Endodermal cell (in vitro differentiated cells): ENCODE measurements around the gene LPIN1. TPM values are rescaled to one million over a fixed set of nuclear protein-coding genes. Genes with fewer than 3 reads are reported as not detected.

Source experiments
- DNase-seq: peaks from one replicate; pipeline ENCODE4 v3.0.0-alpha.2; 2017
- H3K27ac ChIP-seq: 2 replicates; pipeline ENCODE4 v1.5.1; 2013; ENCODE audit warnings: mild to moderate bottlenecking, low read depth, low read length, moderate library complexity
- H3K27me3 ChIP-seq: 2 replicates; pipeline ENCODE4 v1.6.1; 2013; ENCODE audit warnings: mild to moderate bottlenecking, low read length, moderate library complexity; ENCODE audit not compliant: insufficient read depth, control insufficient read depth, poor library complexity, severe bottlenecking
- H3K36me3 ChIP-seq: 2 replicates; pipeline ENCODE4 v1.7.0; 2013; ENCODE audit warnings: mild to moderate bottlenecking, low read length, moderate library complexity; ENCODE audit not compliant: control insufficient read depth, insufficient read depth
- H3K4me1 ChIP-seq: one replicate; pipeline ENCODE4 v1.7.0; 2013; ENCODE audit warnings: low read length; ENCODE audit not compliant: control insufficient read depth, insufficient read depth
- H3K4me3 ChIP-seq: 2 replicates; pipeline ENCODE4 v1.5.1; 2013; ENCODE audit warnings: mild to moderate bottlenecking, low read length, moderate library complexity
- H3K9ac ChIP-seq: 2 replicates; pipeline ENCODE4 v1.6.1; 2013; ENCODE audit warnings: mild to moderate bottlenecking, low read length, moderate library complexity; ENCODE audit not compliant: poor library complexity, severe bottlenecking; ENCODE audit errors: extremely low read depth
- H3K9me3 ChIP-seq: 2 replicates; pipeline ENCODE4 v1.6.1; 2013; ENCODE audit warnings: mild to moderate bottlenecking, low read length, moderate library complexity; ENCODE audit not compliant: control insufficient read depth
- H3K27ac Mint-ChIP-seq: 2 replicates; pipeline ENCODE4 v1.8.0; 2020; ENCODE audit warnings: mixed read lengths
- H3K27me3 Mint-ChIP-seq: 2 replicates; pipeline ENCODE4 v1.8.0; 2021; ENCODE audit warnings: mild to moderate bottlenecking, mixed read lengths; ENCODE audit not compliant: insufficient read depth
- H3K36me3 Mint-ChIP-seq: 2 replicates; pipeline ENCODE4 v1.8.0; 2020; ENCODE audit warnings: low read depth, mixed read lengths
- H3K4me1 Mint-ChIP-seq: 2 replicates; pipeline ENCODE4 v1.8.0; 2020; ENCODE audit warnings: mixed read lengths
- H3K4me3 Mint-ChIP-seq: 2 replicates; pipeline ENCODE4 v1.8.0; 2020; ENCODE audit warnings: mild to moderate bottlenecking, moderate library complexity, mixed read lengths
- H3K9me3 Mint-ChIP-seq: 2 replicates; pipeline ENCODE4 v1.8.0; 2020; ENCODE audit warnings: mild to moderate bottlenecking, mixed read lengths
- CTCF ChIP-seq: fragments of 200-600 bp; sonication (generic); conservative IDR thresholded peaks from 2 replicates; pipeline ENCODE4 v1.5.0; 2021; ENCODE audit warnings: antibody characterized with exemption, mild to moderate bottlenecking
- WGBS, 2 experiments: methylation state at CpG; one replicate each; pipeline versions ENCODE4 v1.1.5 to v1.1.7; 2013; ENCODE audit warnings: missing lambda C conversion rate in 2 of 2, mixed read lengths in 1 of 2; ENCODE audit not compliant: insufficient coverage in 1 of 2, insufficient read length in 1 of 2; 5-methylcytosine and 5-hydroxymethylcytosine counted together
- total RNA-seq, 2 donors: library from RNA; stranded (reverse); fragmentation: NEBNext Ultra II Directional in 1 of 2; extraction: Animal tissue kit (Norgen Biotek cat#: 25700) in 1 of 2; gene quantifications; 2 replicates in 1 of 2; 3 replicates in 1 of 2; pipeline ENCODE4 v1.2.1, GENCODE V29; 2021

The LPIN1 gene
- total RNA-seq, 2 donors from 2014 or later, result 23.9 to 24.3 TPM

- no peak overlapping the region for H3K27ac ChIP-seq
- Mint-ChIP-seq H3K4me3 (no peak overlapping the region), H3K4me1 (no peaks in the 10 kb centered on the region), H3K9me3 (no peaks in the 10 kb centered on the region), H3K36me3 (peaks cover 43% of the 10 kb centered on the region), H3K27me3 (no peaks in the 10 kb centered on the region), H3K27ac (no peak overlapping the region)
- no peak overlapping the region for H3K4me3 ChIP-seq
- no peaks in the 10 kb centered on the region for H3K4me1 ChIP-seq
- no peak for TF ChIP-seq CTCF
- H3K9me3 ChIP-seq, result no peaks in the 10 kb centered on the region
- no peak overlapping the region for H3K9ac ChIP-seq
- peaks cover 60% of the 10 kb centered on the region for H3K36me3 ChIP-seq
- H3K27me3 ChIP-seq, result no peaks in the 10 kb centered on the region
- no peak for DNase-seq
- WGBS, 2 experiments, result 91 to 95% methylated on average over 13 to 15 of the region's 15 CpGs
These were observed 52.4 kb downstream of the LPIN1 start for GRCh38 chr2:11798701-11799435.

GRCh38 chr2:11799826-11800225 lies 53.4 kb downstream of the LPIN1 start:
- no peaks in the 10 kb centered on the region for H3K4me1 ChIP-seq
- peaks cover 44% of the 10 kb centered on the region for H3K36me3 Mint-ChIP-seq
- no peak overlapping the region for H3K9ac ChIP-seq
- no peaks in the 10 kb centered on the region for H3K4me1 Mint-ChIP-seq
- H3K36me3 ChIP-seq, result peaks cover 60% of the 10 kb centered on the region
- no peak overlapping the region for H3K4me3 ChIP-seq
- no peaks in the 10 kb centered on the region for H3K9me3 Mint-ChIP-seq
- H3K27me3 ChIP-seq, result no peaks in the 10 kb centered on the region
- H3K9me3 ChIP-seq, result no peaks in the 10 kb centered on the region
- WGBS, 2 experiments, result 89 to 91% methylated on average over 6 to 8 of the region's 8 CpGs
- no peak overlapping the region for H3K27ac Mint-ChIP-seq
- H3K4me3 Mint-ChIP-seq, result no peak overlapping the region
- no peak for TF ChIP-seq CTCF
- peak; percentile 20 for DNase-seq
- H3K27me3 Mint-ChIP-seq, result no peaks in the 10 kb centered on the region
- H3K27ac ChIP-seq, result no peak overlapping the region

- Histone ChIP-seq H3K9me3 (no peaks in the 10 kb centered on the region), H3K4me1 (no peaks in the 10 kb centered on the region), H3K27me3 (no peaks in the 10 kb centered on the region), H3K4me3 (no peak overlapping the region), H3K9ac (no peak overlapping the region), H3K36me3 (peaks cover 61% of the 10 kb centered on the region), H3K27ac (no peak overlapping the region)
- Mint-ChIP-seq H3K27me3 (no peaks in the 10 kb centered on the region), H3K4me3 (no peak overlapping the region), H3K27ac (no peak overlapping the region), H3K4me1 (no peaks in the 10 kb centered on the region), H3K36me3 (peaks cover 42% of the 10 kb centered on the region), H3K9me3 (no peaks in the 10 kb centered on the region)
- TF ChIP-seq CTCF, result no peak
- peak; percentile 35 for DNase-seq
- WGBS, 2 experiments, result 93 to 94% methylated on average over 9 to 11 of the region's 11 CpGs
These were observed 56.4 kb downstream of the LPIN1 start for GRCh38 chr2:11802782-11803191.
